ENCODE measurements around the gene RGMA.

- no peak for TF ChIP-seq CTCF (IDR thresholded peaks at IDR 0.05)
- TF ChIP-seq POLR2A (IDR thresholded peaks at IDR 0.05), result no peak
These were observed 38.4 kb downstream of the RGMA start for GRCh38 chr15:93050648-93051047.

Measured in vagina (tissue), 2 donors.